Activated CD4-positive, alpha-beta T cell treated with anti-CD3 and anti-CD28 coated beads for 1 hour (primary cell): ENCODE results near the gene SLC17A2.

ENCODE experiments used
- DNase-seq: peaks from one replicate; pipeline ENCODE4 v3.0.0-alpha.2; 2020

Gene SLC17A2

GRCh38 chr6:25918083-25918683 is 12.3 kb downstream of the SLC17A2 start:
- DNase-seq: no peak

- DNase-seq: no peak
These were observed 13.6 kb downstream of the SLC17A2 start for GRCh38 chr6:25916789-25917490.

- no peak for DNase-seq
These were observed 14.2 kb downstream of the SLC17A2 start for GRCh38 chr6:25916330-25916729.

- no peak for DNase-seq
These were observed 16.8 kb downstream of the SLC17A2 start for GRCh38 chr6:25913741-25914140.

GRCh38 chr6:25911351-25911750 is 19.1 kb downstream of the SLC17A2 start:
- DNase-seq: no peak

- DNase-seq: no peak
These were observed 22.9 kb downstream of the SLC17A2 start for GRCh38 chr6:25907475-25908014.

- no peak for DNase-seq
These were observed 26.9 kb downstream of the SLC17A2 start for GRCh38 chr6:25903467-25904099.

- no peak for DNase-seq
These were observed 28.4 kb downstream of the SLC17A2 start for GRCh38 chr6:25902071-25902470.

- DNase-seq: no peak
These were observed 29.6 kb downstream of the SLC17A2 start for GRCh38 chr6:25900843-25901242.

GRCh38 chr6:25899580-25900408 is 30.7 kb downstream of the SLC17A2 start:
- DNase-seq: no peak

- no peak for DNase-seq
These were observed 31.4 kb downstream of the SLC17A2 start for GRCh38 chr6:25899123-25899522.

- DNase-seq: no peak
These were observed 32.1 kb downstream of the SLC17A2 start for GRCh38 chr6:25898289-25898977.

GRCh38 chr6:25896252-25896651 is 34.2 kb downstream of the SLC17A2 start:
- DNase-seq: no peak

GRCh38 chr6:25895771-25896170 is 34.7 kb downstream of the SLC17A2 start:
- DNase-seq: no peak

- no peak for DNase-seq
These were observed 36.7 kb downstream of the SLC17A2 start for GRCh38 chr6:25893778-25894177.

GRCh38 chr6:25892877-25893276 is 37.6 kb downstream of the SLC17A2 start:
- DNase-seq: no peak

GRCh38 chr6:25889877-25890853 is 40.3 kb downstream of the SLC17A2 start:
- DNase-seq: no peak

GRCh38 chr6:25888626-25889025 is 41.9 kb downstream of the SLC17A2 start:
- no peak for DNase-seq

- no peak for DNase-seq
These were observed 44.4 kb downstream of the SLC17A2 start for GRCh38 chr6:25886066-25886465.

- DNase-seq: no peak
These were observed 46.5 kb downstream of the SLC17A2 start for GRCh38 chr6:25883991-25884390.

GRCh38 chr6:25883536-25883935 is 47.0 kb downstream of the SLC17A2 start:
- DNase-seq: no peak
